Measurements from ENCODE around the gene HAGH. TPM values are rescaled to one million over a fixed set of nuclear protein-coding genes. Genes with fewer than 3 reads are reported as not detected.
"Not testable (repeated sequence)": the region's sequence is repeated elsewhere in the genome, so short reads cannot be mapped to it uniquely, and the experiment has no call there.

HAGH gene
- 100 to 1,000 TPM in 5 of 6 donors, 10 to 100 TPM in 1; 84.5 to 251 (median 122) TPM for total RNA-seq

- TF ChIP-seq POLR2A (IDR thresholded peaks at IDR 0.05), result peak in 2 of 4 donors; percentile 38 to 71
- no peak for TF ChIP-seq EP300 (IDR thresholded peaks at IDR 0.05)
- TF ChIP-seq, protein P1, sequence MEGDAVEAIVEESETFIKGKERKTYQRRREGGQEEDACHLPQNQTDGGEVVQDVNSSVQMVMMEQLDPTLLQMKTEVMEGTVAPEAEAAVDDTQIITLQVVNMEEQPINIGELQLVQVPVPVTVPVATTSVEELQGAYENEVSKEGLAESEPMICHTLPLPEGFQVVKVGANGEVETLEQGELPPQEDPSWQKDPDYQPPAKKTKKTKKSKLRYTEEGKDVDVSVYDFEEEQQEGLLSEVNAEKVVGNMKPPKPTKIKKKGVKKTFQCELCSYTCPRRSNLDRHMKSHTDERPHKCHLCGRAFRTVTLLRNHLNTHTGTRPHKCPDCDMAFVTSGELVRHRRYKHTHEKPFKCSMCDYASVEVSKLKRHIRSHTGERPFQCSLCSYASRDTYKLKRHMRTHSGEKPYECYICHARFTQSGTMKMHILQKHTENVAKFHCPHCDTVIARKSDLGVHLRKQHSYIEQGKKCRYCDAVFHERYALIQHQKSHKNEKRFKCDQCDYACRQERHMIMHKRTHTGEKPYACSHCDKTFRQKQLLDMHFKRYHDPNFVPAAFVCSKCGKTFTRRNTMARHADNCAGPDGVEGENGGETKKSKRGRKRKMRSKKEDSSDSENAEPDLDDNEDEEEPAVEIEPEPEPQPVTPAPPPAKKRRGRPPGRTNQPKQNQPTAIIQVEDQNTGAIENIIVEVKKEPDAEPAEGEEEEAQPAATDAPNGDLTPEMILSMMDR (IDR thresholded peaks at IDR 0.05), result peak in 1 of 6 experiments; percentile 37
- peak; percentile 89 to 95 for TF ChIP-seq POLR2AphosphoS5 (IDR thresholded peaks at IDR 0.05)
- Histone ChIP-seq H3K36me3 (peaks cover 1 to 13% (median 10%) of the 10 kb centered on the region in 4 donors), H3K27ac (peak within 1 kb of the TSS; percentile 73 to 91 (median 87)), H3K4me3 (peak within 1 kb of the TSS; percentile 64 to 99 (median 92)), H3K9me3 (no peaks in the 10 kb centered on the region), H3K27me3 (no peaks in the 10 kb centered on the region), H3K4me1 (peaks cover 26 to 52% (median 32%) of the 10 kb centered on the region in 4 donors)
- ATAC-seq (ENCODE audit: low FRiP score in 2 of 2), result peak; percentile 93 to 98
- DNase-seq, result peak; percentile 88 to 98
- WGBS, 2 donors, result 0% methylated on average over 3 to 43 of the region's 104 CpGs
Measured at GRCh38 chr16:1826691-1827573, at the start of gene HAGH, which contains the start of gene FAHD1. Gene HAGH (minus strand): TSS chr16:1826825. CDS start chr16:1826787, 38 bp downstream. Gene FAHD1 (plus strand): TSS chr16:1827206. CDS start chr16:1827239, 33 bp downstream.

GRCh38 chr16:1876066-1876465 is 49.4 kb upstream of the HAGH start:
- WGBS, 2 donors, result 84 to 87% methylated on average over 13 of the region's 13 CpGs
- H3K27me3 ChIP-seq; ATAC-seq (ENCODE audit: low FRiP score in 2 of 2); H3K27ac ChIP-seq; H3K36me3 ChIP-seq; DNase-seq; H3K4me1 ChIP-seq; H3K4me3 ChIP-seq; H3K9me3 ChIP-seq: not testable (repeated sequence)

DNA sequence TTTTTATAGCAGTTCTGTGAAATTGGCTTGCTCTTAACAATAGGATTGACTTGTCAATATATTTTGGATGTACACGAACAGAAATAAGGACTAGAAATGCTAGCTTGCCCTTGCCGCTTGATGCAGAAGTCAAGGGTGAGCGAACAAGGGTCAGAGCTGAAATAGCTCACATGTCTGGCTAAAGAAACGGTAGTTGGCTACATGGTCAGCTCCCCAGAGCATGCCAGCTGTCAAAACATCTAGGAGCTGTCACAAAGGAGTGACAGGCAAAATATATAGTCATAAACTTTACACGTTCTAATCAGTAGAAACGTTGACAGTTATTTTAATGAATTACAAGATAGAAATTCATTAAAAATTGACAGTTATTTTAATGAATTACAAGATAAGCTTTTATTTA is 48.2 kb upstream of the HAGH start:
- peaks cover 0 to 7% (median 6%) of the 10 kb centered on the region in 4 donors for H3K4me1 ChIP-seq
- H3K9me3 ChIP-seq, result peaks cover 0 to 4% (median 2%) of the 10 kb centered on the region in 4 donors
- 59 to 68% methylated on average over 6 of the region's 6 CpGs for WGBS, 2 donors
- no peak for TF ChIP-seq EP300 (IDR thresholded peaks at IDR 0.05)
- no peak for TF ChIP-seq POLR2AphosphoS5 (IDR thresholded peaks at IDR 0.05)
- ATAC-seq (ENCODE audit: low FRiP score in 2 of 2) (no peak), DNase-seq (no peak)
- H3K36me3 ChIP-seq, result no peaks in the 10 kb centered on the region
- H3K27ac ChIP-seq, result no peak overlapping the region
- no peak overlapping the region for H3K4me3 ChIP-seq
- H3K27me3 ChIP-seq, result peaks cover 0 to 10% (median 4%) of the 10 kb centered on the region in 4 donors

GRCh38 chr16:1871974-1872635 is 45.5 kb upstream of the HAGH start, which contains the start of gene MEIOB:
Gene MEIOB (minus strand): TSS chr16:1872164. CDS start chr16:1868175, 3,989 bp downstream.
- WGBS, 2 donors, result 7 to 10% methylated on average over 12 to 25 of the region's 68 CpGs
- peaks cover 0 to 4% (median 2%) of the 10 kb centered on the region in 4 donors for H3K9me3 ChIP-seq
- H3K27me3 ChIP-seq, result peaks cover 0 to 10% (median 4%) of the 10 kb centered on the region in 4 donors
- no peak for TF ChIP-seq EP300 (IDR thresholded peaks at IDR 0.05)
- no peak for TF ChIP-seq POLR2AphosphoS5 (IDR thresholded peaks at IDR 0.05)
- DNase-seq (peak; percentile 51 to 87), ATAC-seq (ENCODE audit: low FRiP score in 2 of 2) (peak; percentile 70 to 73)
- H3K27ac ChIP-seq, result no peak within 1 kb of the TSS
- H3K36me3 ChIP-seq, result no peaks in the 10 kb centered on the region
- H3K4me1 ChIP-seq, result peaks cover 0 to 7% (median 5%) of the 10 kb centered on the region in 4 donors
- H3K4me3 ChIP-seq, result peak within 1 kb of the TSS in 3 of 4 donors; percentile 17 to 36 (median 32)

- H3K4me1 ChIP-seq, result peaks cover 0 to 7% (median 5%) of the 10 kb centered on the region in 4 donors
- WGBS, 2 donors, result 39 to 54% methylated on average over 9 of the region's 9 CpGs
- H3K27me3 ChIP-seq, result peaks cover 0 to 10% (median 4%) of the 10 kb centered on the region in 4 donors
- peaks cover 0 to 4% (median 2%) of the 10 kb centered on the region in 4 donors for H3K9me3 ChIP-seq
- H3K4me3 ChIP-seq, result no peak overlapping the region
- DNase-seq, result peak in 1 of 2 donors; percentile 74
- peak in 1 of 4 donors; percentile 4 for TF ChIP-seq EP300 (IDR thresholded peaks at IDR 0.05)
- TF ChIP-seq POLR2A (IDR thresholded peaks at IDR 0.05), result no peak
- TF ChIP-seq, protein P1 (IDR thresholded peaks at IDR 0.05), result no peak
- TF ChIP-seq POLR2AphosphoS5 (IDR thresholded peaks at IDR 0.05), result no peak
- ATAC-seq (ENCODE audit: low FRiP score in 2 of 2), result peak in 1 of 2 donors; percentile 70
- no peaks in the 10 kb centered on the region for H3K36me3 ChIP-seq
- H3K27ac ChIP-seq, result peak overlapping the region in 3 of 4 donors; percentile 16 to 49 (median 35)
Measured at GRCh38 chr16:1870365-1871082, 43.9 kb upstream of the HAGH start.

All from upper lobe of left lung (tissue), 6 donors.